ENCODE measurements around the gene EGLN2. TPM values are rescaled to one million over a fixed set of nuclear protein-coding genes. Genes with fewer than 3 reads are reported as not detected.

The EGLN2 gene
- total and polyA plus RNA-seq, 9 of the 15 experiments (the other 6 are each of a cell fraction or from before 2014, with no cell fraction given), result 9.6 to 114 (median 71.0) TPM

- peak; percentile 26 for TF ChIP-seq NCOA4 (IDR thresholded peaks at IDR 0.05; ENCODE audit: partially characterized antibody)
- peak; percentile 59; the same call in 1 of the 2 replicates for TF ChIP-seq NFRKB (IDR thresholded peaks at IDR 0.05; ENCODE audit: low read depth)
- no peak for TF ChIP-seq ZNF644 (tag; IDR thresholded peaks at IDR 0.05; ENCODE audit: low read depth)
- TF ChIP-seq RAD21 (CRISPR knock-in tag; conservative IDR thresholded peaks at IDR 0.05 in 1 of 2, IDR thresholded peaks at IDR 0.05 in 1 of 2), result peak; percentile 17 to 24; a peak in 2 of 4 replicates
- TF ChIP-seq CREM (IDR thresholded peaks at IDR 0.05; ENCODE audit: low read depth), result peak; percentile 75
- peak; percentile 48; the same call in 1 of the 2 replicates for TF ChIP-seq PHF8 (IDR thresholded peaks at IDR 0.05; ENCODE audit: borderline replicate concordance, low read length)
- TF ChIP-seq ZNF655 (CRISPR knock-in tag; IDR thresholded peaks at IDR 0.05), result no peak
- TF ChIP-seq ZNF347 (CRISPR knock-in tag; IDR thresholded peaks at IDR 0.05; ENCODE audit: low read depth), result no peak
- TF ChIP-seq ZNF311 (CRISPR knock-in tag; IDR thresholded peaks at IDR 0.05), result no peak
- TF ChIP-seq ZSCAN32 (CRISPR knock-in tag; IDR thresholded peaks at IDR 0.05), result no peak
- no peak for TF ChIP-seq POLR2H (tag; IDR thresholded peaks at IDR 0.05; ENCODE audit: low read depth)
- TF ChIP-seq KAT2B (IDR thresholded peaks at IDR 0.05; ENCODE audit: low read depth, low read length), result no peak
- TF ChIP-seq STAT6 (CRISPR knock-in tag; IDR thresholded peaks at IDR 0.05), result no peak
- no peak for TF ChIP-seq SPI1 (IDR thresholded peaks at IDR 0.05; ENCODE audit: borderline replicate concordance, low read depth, low read length)
- TF ChIP-seq HMG20A (CRISPR knock-in tag; conservative IDR thresholded peaks at IDR 0.05), result no peak
- TF ChIP-seq ZNF146 (CRISPR knock-in tag; IDR thresholded peaks at IDR 0.05; ENCODE audit: unreplicated experiment), result no peak
- TF ChIP-seq PATZ1 (CRISPR knock-in tag; IDR thresholded peaks at IDR 0.05; ENCODE audit: borderline replicate concordance), result no peak
- TF ChIP-seq STAG1 (CRISPR knock-in tag; IDR thresholded peaks at IDR 0.05; ENCODE audit: borderline replicate concordance), result no peak
- 0 out of 2 replicates have a peak, but pooled peaks have one; percentile 69 for TF ChIP-seq NFATC3 (IDR thresholded peaks at IDR 0.05)
- no peak for TF ChIP-seq TEAD2 (tag; IDR thresholded peaks at IDR 0.05)
- no peak for TF ChIP-seq NUFIP1 (IDR thresholded peaks at IDR 0.05; ENCODE audit: partially characterized antibody)
- TF ChIP-seq PHTF2 (CRISPR knock-in tag; IDR thresholded peaks at IDR 0.05), result no peak
- no peak for TF ChIP-seq ZNF263 (CRISPR knock-in tag; IDR thresholded peaks at IDR 0.05; ENCODE audit: borderline replicate concordance)
- TF ChIP-seq L3MBTL2 (IDR thresholded peaks at IDR 0.05), result peak; percentile 88
These were observed 868 bp upstream of the EGLN2 start (continued) for GRCh38 chr19:40797963-40798682.

Data from K562 (cell line).